Epithelial cell of esophagus (primary cell): ENCODE results near the gene TYMP.

ENCODE experiments used
- DNase-seq: peaks from one replicate; pipeline ENCODE4 v3.0.0; 2010; ENCODE audit warnings: low read depth
- H3K4me3 ChIP-seq: 2 replicates; pipeline ENCODE4 v1.5.1; 2011; ENCODE audit warnings: mild to moderate bottlenecking, low read length, control low read depth
- CTCF ChIP-seq: IDR thresholded peaks from 2 replicates; pipeline ENCODE4 v1.5.1; 2011; ENCODE audit warnings: low read depth, mild to moderate bottlenecking, low read length, control low read depth, inconsistent platforms; ENCODE audit not compliant: insufficient read depth; ENCODE audit errors: missing control alignments

The TYMP gene

GRCh38 chr22:50503475-50504145, 26.2 kb downstream of the TYMP start:
- no peak for DNase-seq
- H3K4me3 ChIP-seq = no peak overlapping the region
- peak; percentile 4 for TF ChIP-seq CTCF

GRCh38 chr22:50502628-50503474, 27.0 kb downstream of the TYMP start:
- no peak overlapping the region for H3K4me3 ChIP-seq
- DNase-seq = no peak
- no peak for TF ChIP-seq CTCF

DNA sequence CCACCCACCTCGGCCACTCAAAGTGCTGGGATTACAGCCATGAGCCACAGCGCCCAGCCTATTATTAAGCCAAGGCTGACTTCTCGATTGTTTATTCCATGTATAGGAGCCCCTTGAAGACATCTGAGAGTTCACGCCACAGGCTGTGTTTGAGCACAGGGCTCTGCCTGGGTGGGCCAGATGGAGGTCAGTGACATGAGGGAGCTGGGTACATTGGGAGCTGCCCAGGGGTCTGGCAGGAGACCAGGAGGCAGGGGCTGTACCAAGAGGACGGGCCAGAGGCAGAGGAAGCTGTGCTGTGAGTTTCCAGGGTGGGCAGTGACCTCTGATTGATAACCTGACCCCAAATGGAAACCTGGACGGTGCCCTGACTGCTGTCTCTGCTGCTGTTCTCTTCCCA, 27.7 kb downstream of the TYMP start:
- TF ChIP-seq CTCF = no peak
- DNase-seq = no peak
- no peak overlapping the region for H3K4me3 ChIP-seq

- no peak for TF ChIP-seq CTCF
- no peak overlapping the region for H3K4me3 ChIP-seq
- no peak for DNase-seq
Observed at GRCh38 chr22:50500452-50500851, 29.4 kb downstream of the TYMP start.

DNA sequence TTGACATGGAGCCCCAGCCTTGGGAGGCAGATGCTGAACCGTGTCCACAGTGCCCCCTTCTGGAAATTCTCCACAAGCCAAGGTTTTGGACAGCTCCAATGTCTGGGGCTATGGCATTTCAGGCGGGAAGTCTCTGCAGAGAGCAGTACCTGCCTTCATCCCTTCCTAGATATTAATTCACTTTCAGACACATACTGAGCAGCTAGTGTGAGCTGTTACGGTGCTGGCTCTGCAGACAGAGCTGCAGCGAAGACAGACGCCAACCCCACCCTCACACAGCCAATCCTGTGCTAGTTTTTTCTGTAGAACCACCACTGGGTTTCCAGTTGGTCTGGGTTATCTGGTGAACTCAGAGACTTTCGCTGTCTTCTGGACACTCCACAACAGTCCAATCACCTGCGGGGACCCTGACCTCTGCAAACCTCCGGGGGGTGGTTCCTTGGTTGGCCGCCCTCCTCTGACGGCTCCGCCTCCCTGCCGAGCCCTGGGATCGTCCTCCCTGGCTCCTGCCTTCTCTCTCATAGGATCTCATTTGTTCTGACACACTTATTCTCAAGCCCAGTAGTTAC, 31.4 kb downstream of the TYMP start:
- H3K4me3 ChIP-seq = no peak overlapping the region
- peak; percentile 73 for DNase-seq
- TF ChIP-seq CTCF = peak; percentile 76

- no peak for DNase-seq
Observed at GRCh38 chr22:50497093-50497492, 32.7 kb downstream of the TYMP start.

More at GRCh38 chr22:50497093-50497492, 32.7 kb downstream of the TYMP start:
- TF ChIP-seq CTCF = no peak
- H3K4me3 ChIP-seq = no peak overlapping the region
